ENCODE data around the gene PPP1R12C.

The PPP1R12C gene

GRCh38 chr19:55083004-55083850 lies 34.2 kb downstream of the PPP1R12C start:
- Histone ChIP-seq H3K14ac (ENCODE audit: low read length) (no peak overlapping the region), H3K23ac (ENCODE audit: low read depth, low read length, poor library complexity) (peak overlapping the region; percentile 70), H3K27ac (replicated peaks; ENCODE audit: low read length) (no peak overlapping the region), H4K8ac (ENCODE audit: low read depth, low read length) (no peak overlapping the region), H3K4ac (ENCODE audit: low read length) (no peak overlapping the region), H3K4me2 (ENCODE audit: insufficient read depth, low read length, poor library complexity, severe bottlenecking) (peak overlapping the region; percentile 15), H2BK15ac (ENCODE audit: low read length) (no peak overlapping the region), H3K27me3 (ENCODE audit: control insufficient read depth in 3 of 3, insufficient read depth in 3 of 3, low read depth in 1 of 3, low read length in 3 of 3) (peaks cover 4 to 66% (median 44%) of the 10 kb centered on the region in 3 experiments), H3K9ac (ENCODE audit: low read depth, low read length, poor library complexity) (no peak overlapping the region), H3K4me3 (ENCODE audit: low read length in 2 of 2) (no peak overlapping the region), H3K36me3 (replicated peaks in 1 of 2; ENCODE audit: control insufficient read depth in 2 of 2, insufficient read depth in 2 of 2, low read length in 2 of 2) (no peaks in the 10 kb centered on the region), H3K4me1 (ENCODE audit: control insufficient read depth in 2 of 2, insufficient read depth in 1 of 2, low read depth in 1 of 2, low read length in 2 of 2) (peaks cover 16 to 26% of the 10 kb centered on the region in 2 donors), H3K79me1 (ENCODE audit: low read depth, low read length) (no peaks in the 10 kb centered on the region), H2BK12ac (ENCODE audit: low read length) (no peak overlapping the region), H2BK5ac (ENCODE audit: low read length) (peak overlapping the region; percentile 22), H3K9me3 (replicated peaks in 1 of 2; ENCODE audit: control insufficient read depth in 2 of 2, insufficient read depth in 1 of 2, low read depth in 1 of 2, low read length in 2 of 2) (peaks cover 2 to 12% of the 10 kb centered on the region in 2 donors), H2BK120ac (ENCODE audit: low read depth, low read length) (no peak overlapping the region), H4K91ac (ENCODE audit: low read depth, low read length, poor library complexity) (no peak overlapping the region), H3K18ac (ENCODE audit: low read length) (no peak overlapping the region), H2AK5ac (ENCODE audit: low read depth, low read length) (no peak overlapping the region), H2AFZ (ENCODE audit: low read length) (no peak overlapping the region)
- no CpG with 5 or more reads among the region's 42 CpGs for WGBS, 2 donors (ENCODE audit: extremely low coverage in 2 of 2, insufficient read length in 2 of 2, insufficient replicate concordance in 1 of 2)
- no peak for DNase-seq (ENCODE audit: low spot score)

GRCh38 chr19:55082020-55082851 lies 35.2 kb downstream of the PPP1R12C start:
- peaks cover 9 to 19% of the 10 kb centered on the region in 2 donors for H3K4me1 ChIP-seq (ENCODE audit: control insufficient read depth in 2 of 2, insufficient read depth in 1 of 2, low read depth in 1 of 2, low read length in 2 of 2)

GRCh38 chr19:55081770-55082019 lies 35.7 kb downstream of the PPP1R12C start:
- no peak overlapping the region for H2BK5ac ChIP-seq (ENCODE audit: low read length)
- no peak overlapping the region for H3K27ac ChIP-seq (replicated peaks; ENCODE audit: low read length)
- peak overlapping the region; percentile 94 for H3K14ac ChIP-seq (ENCODE audit: low read length)
- H3K4me3 ChIP-seq (ENCODE audit: low read length in 2 of 2): peak overlapping the region; percentile 19
- no peaks in the 10 kb centered on the region for H3K36me3 ChIP-seq (replicated peaks in 1 of 2; ENCODE audit: control insufficient read depth in 2 of 2, insufficient read depth in 2 of 2, low read length in 2 of 2)
- no peak overlapping the region for H4K8ac ChIP-seq (ENCODE audit: low read depth, low read length)
- no peak overlapping the region for H2BK15ac ChIP-seq (ENCODE audit: low read length)
- WGBS, 2 donors (ENCODE audit: extremely low coverage in 2 of 2, insufficient read length in 2 of 2, insufficient replicate concordance in 1 of 2): no CpG with 5 or more reads among the region's 22 CpGs
- H4K91ac ChIP-seq (ENCODE audit: low read depth, low read length, poor library complexity): peak overlapping the region; percentile 43
- H3K18ac ChIP-seq (ENCODE audit: low read length): peak overlapping the region; percentile 78
- no peak overlapping the region for H3K4me2 ChIP-seq (ENCODE audit: insufficient read depth, low read length, poor library complexity, severe bottlenecking)
- no peak overlapping the region for H2BK120ac ChIP-seq (ENCODE audit: low read depth, low read length)
- H2AFZ ChIP-seq (ENCODE audit: low read length): peak overlapping the region; percentile 95
- H2AK5ac ChIP-seq (ENCODE audit: low read depth, low read length): peak overlapping the region; percentile 99
- H2BK12ac ChIP-seq (ENCODE audit: low read length): peak overlapping the region; percentile 6
- no peaks in the 10 kb centered on the region for H3K79me1 ChIP-seq (ENCODE audit: low read depth, low read length)
- H3K9me3 ChIP-seq (replicated peaks in 1 of 2; ENCODE audit: control insufficient read depth in 2 of 2, insufficient read depth in 1 of 2, low read depth in 1 of 2, low read length in 2 of 2): peaks cover 2 to 12% of the 10 kb centered on the region in 2 donors
- peaks cover 9 to 19% of the 10 kb centered on the region in 2 donors for H3K4me1 ChIP-seq (ENCODE audit: control insufficient read depth in 2 of 2, insufficient read depth in 1 of 2, low read depth in 1 of 2, low read length in 2 of 2)
- peak overlapping the region; percentile 89 for H3K23ac ChIP-seq (ENCODE audit: low read depth, low read length, poor library complexity)
- no peak overlapping the region for H3K4ac ChIP-seq (ENCODE audit: low read length)
- DNase-seq (ENCODE audit: low spot score): no peak
- no peak overlapping the region for H3K9ac ChIP-seq (ENCODE audit: low read depth, low read length, poor library complexity)
- H3K27me3 ChIP-seq (ENCODE audit: control insufficient read depth in 3 of 3, insufficient read depth in 3 of 3, low read depth in 1 of 3, low read length in 3 of 3): peaks cover 4 to 66% (median 51%) of the 10 kb centered on the region in 3 experiments

More at GRCh38 chr19:55082020-55082851, 35.2 kb downstream of the PPP1R12C start:
- H2BK15ac ChIP-seq (ENCODE audit: low read length): peak overlapping the region; percentile 83
- H2BK12ac ChIP-seq (ENCODE audit: low read length): peak overlapping the region; percentile 6
- H3K14ac ChIP-seq (ENCODE audit: low read length): peak overlapping the region; percentile 94
- no peaks in the 10 kb centered on the region for H3K79me1 ChIP-seq (ENCODE audit: low read depth, low read length)
- peak overlapping the region; percentile 89 for H3K23ac ChIP-seq (ENCODE audit: low read depth, low read length, poor library complexity)
- WGBS, 2 donors (ENCODE audit: extremely low coverage in 2 of 2, insufficient read length in 2 of 2, insufficient replicate concordance in 1 of 2): no CpG with 5 or more reads among the region's 64 CpGs
- peak overlapping the region; percentile 43 for H4K91ac ChIP-seq (ENCODE audit: low read depth, low read length, poor library complexity)
- H3K36me3 ChIP-seq (replicated peaks in 1 of 2; ENCODE audit: control insufficient read depth in 2 of 2, insufficient read depth in 2 of 2, low read length in 2 of 2): no peaks in the 10 kb centered on the region
- no peak overlapping the region for H2BK120ac ChIP-seq (ENCODE audit: low read depth, low read length)
- H3K27me3 ChIP-seq (ENCODE audit: control insufficient read depth in 3 of 3, insufficient read depth in 3 of 3, low read depth in 1 of 3, low read length in 3 of 3): peaks cover 4 to 66% (median 45%) of the 10 kb centered on the region in 3 experiments
- H3K9ac ChIP-seq (ENCODE audit: low read depth, low read length, poor library complexity): no peak overlapping the region
- peak overlapping the region; percentile 2 for H3K4me2 ChIP-seq (ENCODE audit: insufficient read depth, low read length, poor library complexity, severe bottlenecking)
- H4K8ac ChIP-seq (ENCODE audit: low read depth, low read length): no peak overlapping the region
- peaks cover 2 to 12% of the 10 kb centered on the region in 2 donors for H3K9me3 ChIP-seq (replicated peaks in 1 of 2; ENCODE audit: control insufficient read depth in 2 of 2, insufficient read depth in 1 of 2, low read depth in 1 of 2, low read length in 2 of 2)
- peak overlapping the region; percentile 99 for H2AK5ac ChIP-seq (ENCODE audit: low read depth, low read length)
- H3K4ac ChIP-seq (ENCODE audit: low read length): no peak overlapping the region
- no peak overlapping the region for H3K27ac ChIP-seq (replicated peaks; ENCODE audit: low read length)
- H2AFZ ChIP-seq (ENCODE audit: low read length): peak overlapping the region; percentile 95
- no peak overlapping the region for H2BK5ac ChIP-seq (ENCODE audit: low read length)
- H3K18ac ChIP-seq (ENCODE audit: low read length): peak overlapping the region; percentile 78
- no peak for DNase-seq (ENCODE audit: low spot score)
- H3K4me3 ChIP-seq (ENCODE audit: low read length in 2 of 2): peak overlapping the region; percentile 19
